GM23248 (cell line): Measurements from ENCODE around the gene SHC2.

Experiments used
- EZH2 ChIP-seq: fragments of 200-600 bp; sonication (generic); IDR thresholded peaks from 2 replicates; pipeline ENCODE4 v1.6.1; 2018; ENCODE audit warnings: antibody characterized with exemption, mild to moderate bottlenecking; ENCODE audit not compliant: insufficient read depth, poor library complexity, severe bottlenecking
- EZH2phosphoT487 ChIP-seq: fragments of 200-600 bp; sonication (generic); IDR thresholded peaks from 2 replicates; pipeline ENCODE4 v1.6.1; 2018; ENCODE audit warnings: antibody characterized with exemption, moderate library complexity, mild to moderate bottlenecking, low read depth; ENCODE audit not compliant: insufficient read depth

GRCh38 chr19:430701-431100, 30.1 kb downstream of the SHC2 start:
- TF ChIP-seq EZH2 (no peak), EZH2phosphoT487 (no peak)
